GM19324 (cell line): ENCODE results near the gene TMEM191C.
A peak's percentile ranks its signal among the peaks of the same experiment; 100 is the strongest.
"Not testable (repeated sequence)": the region's sequence is repeated elsewhere in the genome, so short reads cannot be mapped to it uniquely, and the experiment has no call there.

ENCODE experiments used
- ATAC-seq: cut with Tn5 transposase; IDR thresholded peaks from one replicate; pipeline ENCODE4 v1.9.1; 2021; ENCODE audit warnings: mild to moderate bottlenecking, moderate library complexity; ENCODE audit not compliant: unreplicated experiment, low FRiP score

TMEM191C gene

GRCh38 chr22:21445437-21446127, 21.6 kb upstream of the TMEM191C start:
- ATAC-seq, result no peak

- ATAC-seq, result no peak
Observed at GRCh38 chr22:21446128-21446826, 20.9 kb upstream of the TMEM191C start.

DNA sequence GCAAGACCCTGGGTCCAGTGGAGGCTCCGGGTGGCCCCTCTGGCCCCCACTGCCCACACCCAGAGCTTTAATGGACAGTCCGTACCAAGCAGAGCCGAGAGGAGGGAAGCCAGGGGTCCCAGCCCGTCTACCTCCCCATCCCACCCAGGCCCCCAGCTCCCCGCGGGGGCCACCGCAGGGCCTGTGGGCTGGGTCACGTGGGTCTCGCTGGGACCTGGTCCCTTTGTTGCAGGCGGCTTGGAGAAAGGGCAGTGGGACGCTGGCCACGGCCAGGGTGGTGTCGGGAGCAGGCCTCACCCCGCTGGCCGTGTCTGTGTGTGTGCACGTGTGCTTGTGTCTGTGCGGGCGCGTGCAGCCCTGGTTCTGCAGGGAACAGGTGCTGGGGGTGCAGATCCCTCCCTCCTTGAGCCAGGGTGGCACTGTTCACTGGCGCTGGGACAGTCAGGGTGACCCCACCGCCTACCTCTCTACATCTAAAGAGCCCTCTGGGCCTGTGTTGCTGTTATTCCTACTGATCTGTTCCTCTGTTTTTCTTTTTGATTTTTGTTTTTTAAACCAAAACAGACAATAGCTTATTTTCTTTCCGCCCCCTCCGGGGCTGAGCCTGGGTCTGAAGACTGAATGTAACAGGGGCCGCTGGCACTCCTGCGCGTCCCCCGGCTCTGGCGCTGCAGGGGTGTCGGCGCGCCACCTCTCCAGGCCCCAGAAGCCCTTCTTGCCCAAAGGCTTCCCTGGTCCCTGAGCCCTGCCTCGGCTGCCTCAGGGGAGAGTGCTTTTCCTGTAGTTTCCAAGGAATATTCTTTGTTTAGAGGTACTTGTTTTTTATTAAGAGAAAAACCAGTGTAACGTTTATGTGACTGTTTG, 20.1 kb upstream of the TMEM191C start:
- ATAC-seq, result no peak

- ATAC-seq, result no peak
Observed at GRCh38 chr22:21447694-21448402, 19.3 kb upstream of the TMEM191C start.

GRCh38 chr22:21448627-21449416, 18.4 kb upstream of the TMEM191C start:
- ATAC-seq, result no peak

DNA sequence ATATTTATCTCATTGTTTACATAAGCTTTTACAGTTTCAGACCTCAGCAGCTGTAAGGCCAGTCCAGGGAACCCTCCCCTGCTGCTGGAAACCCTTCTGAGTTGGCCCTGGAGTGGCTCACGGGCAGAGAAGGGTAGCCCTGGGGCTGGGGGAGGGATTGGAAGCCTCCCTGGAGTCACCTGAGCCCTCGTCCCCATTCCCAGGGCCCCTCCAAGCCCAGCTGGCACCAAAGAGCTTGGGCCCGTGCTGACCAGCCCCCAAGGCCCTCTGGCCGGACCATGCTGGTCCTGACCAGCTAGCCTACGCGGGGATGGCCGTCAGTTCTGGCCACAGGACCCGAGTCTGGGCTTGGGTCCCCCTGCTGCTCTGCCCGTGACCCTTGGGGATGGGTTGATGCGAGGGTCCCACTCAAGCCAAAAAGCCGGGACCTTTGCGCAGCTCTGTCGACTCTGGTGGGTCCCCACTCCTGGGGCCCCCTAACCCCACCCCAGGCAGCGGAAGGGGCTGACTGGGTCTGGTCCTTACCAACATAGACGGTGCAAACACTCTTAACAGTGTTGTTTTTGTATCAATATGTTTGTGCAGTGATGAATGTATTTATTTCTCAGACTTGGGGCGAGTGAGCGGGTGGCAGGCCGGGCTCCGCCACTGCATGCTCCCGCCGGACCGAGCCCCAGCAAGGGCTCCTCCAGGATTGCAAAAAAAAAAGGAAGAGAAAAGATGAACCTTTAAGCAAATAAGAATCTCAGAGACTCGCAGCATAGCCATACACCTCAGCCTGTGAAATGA, 17.5 kb upstream of the TMEM191C start:
- no peak for ATAC-seq

DNA sequence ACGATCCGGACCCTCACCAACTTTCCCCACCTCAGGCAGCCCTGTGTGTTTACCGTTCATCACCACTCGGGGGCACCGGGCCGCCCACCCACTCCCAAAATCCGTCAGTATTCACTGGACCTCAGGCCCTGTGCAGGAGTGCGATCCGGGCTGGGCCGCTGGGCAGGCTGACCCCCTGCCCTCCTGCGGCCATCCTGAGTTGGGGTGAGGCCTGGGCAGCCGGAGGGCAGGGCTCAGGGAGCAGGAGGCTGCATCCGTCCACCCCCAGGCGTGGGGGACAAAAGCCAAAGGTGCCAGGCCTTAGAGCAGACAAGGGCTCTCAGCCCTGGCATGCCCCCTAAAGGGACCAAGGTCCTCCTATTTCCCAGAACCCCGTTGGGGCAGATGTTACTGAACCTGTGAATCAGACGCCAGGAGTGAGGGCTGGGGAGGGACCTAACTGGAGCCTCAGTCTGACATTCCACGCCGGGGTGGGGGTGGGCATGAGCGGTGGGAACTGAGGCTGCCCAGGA, 16.8 kb upstream of the TMEM191C start:
- no peak for ATAC-seq

DNA sequence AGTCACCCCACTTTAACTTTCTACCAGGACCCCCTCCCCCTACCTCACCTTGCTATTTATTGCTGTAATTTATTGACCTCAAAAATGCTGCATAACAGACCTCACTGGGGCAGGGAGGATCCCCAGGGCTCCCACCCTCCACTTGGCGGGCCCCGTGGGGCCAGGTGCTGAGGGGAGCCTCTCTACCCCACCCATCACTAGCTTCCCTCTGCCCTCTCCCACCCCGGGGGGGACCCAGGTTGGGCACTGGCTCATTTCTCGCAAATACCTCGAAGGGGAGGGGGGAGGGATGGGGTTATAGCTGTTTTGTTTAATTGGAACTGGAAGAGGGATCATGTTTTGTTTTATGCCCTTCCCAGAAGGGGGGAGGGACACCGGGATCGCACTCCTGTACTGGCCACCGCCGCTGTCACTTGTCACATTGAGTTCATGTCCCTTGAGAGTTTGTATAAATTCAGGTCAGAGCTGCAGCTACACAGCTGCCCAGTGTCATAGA, 16.3 kb upstream of the TMEM191C start:
- no peak for ATAC-seq

- no peak for ATAC-seq
Observed at GRCh38 chr22:21451545-21452520, 15.4 kb upstream of the TMEM191C start.

- ATAC-seq, result not testable (repeated sequence)
Observed at GRCh38 chr22:21452666-21453065, 14.5 kb upstream of the TMEM191C start.

- not testable (repeated sequence) for ATAC-seq
Observed at GRCh38 chr22:21454998-21455333, 12.2 kb upstream of the TMEM191C start.

- no peak for ATAC-seq
Observed at GRCh38 chr22:21455334-21456089, 11.7 kb upstream of the TMEM191C start.

- ATAC-seq, result no peak
Observed at GRCh38 chr22:21457023-21457787, 10.0 kb upstream of the TMEM191C start.

- ATAC-seq, result not testable (repeated sequence)
Observed at GRCh38 chr22:21462672-21463071, 4.5 kb upstream of the TMEM191C start.

DNA sequence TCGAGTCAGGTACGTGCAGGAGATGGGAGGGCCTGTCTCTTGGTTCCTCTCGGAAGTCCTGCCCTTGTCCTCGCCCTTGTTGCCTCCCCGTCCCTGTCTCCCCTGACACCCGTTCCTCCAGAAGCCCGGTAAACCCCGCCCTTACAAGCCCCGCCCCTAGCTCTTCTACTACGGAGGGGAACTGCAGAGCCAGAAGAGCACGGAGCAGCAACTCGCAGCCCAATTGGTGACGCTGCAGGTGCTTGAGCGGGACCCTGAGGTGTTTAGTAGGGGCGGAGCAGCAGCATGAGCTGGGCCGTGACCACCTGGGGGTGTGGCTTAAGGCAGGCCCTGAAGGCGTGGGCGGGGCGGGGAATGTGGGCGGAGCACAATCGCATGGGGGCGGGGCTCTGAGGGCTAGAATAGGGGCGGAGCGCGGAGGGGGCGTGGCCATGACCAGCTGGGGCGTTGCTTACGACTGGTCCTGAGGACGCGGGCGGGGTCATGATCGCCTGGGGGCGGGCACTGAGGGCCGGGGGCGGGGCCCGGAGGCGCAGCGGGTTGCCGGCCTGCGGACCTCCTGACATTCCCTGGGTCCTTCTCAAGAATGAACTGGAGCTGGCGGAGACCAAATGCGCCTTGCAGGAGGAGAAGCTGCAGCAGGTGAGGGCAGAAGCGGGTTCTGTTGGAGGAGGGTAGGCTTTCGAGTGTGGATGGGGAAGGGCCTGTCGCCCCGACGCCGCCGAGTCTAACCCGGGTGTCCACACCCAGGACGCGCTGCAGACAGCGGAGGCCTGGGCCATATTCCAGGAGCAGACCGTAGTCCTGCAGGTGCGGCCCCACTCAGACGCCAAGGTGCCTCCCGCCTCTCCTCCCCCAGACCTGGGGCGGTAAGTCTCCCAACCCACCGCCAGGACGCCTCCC, 1.3 kb downstream of the TMEM191C start:
- ATAC-seq, result peak; percentile 86
